ENCODE measurements around the gene MIAT.

DNA sequence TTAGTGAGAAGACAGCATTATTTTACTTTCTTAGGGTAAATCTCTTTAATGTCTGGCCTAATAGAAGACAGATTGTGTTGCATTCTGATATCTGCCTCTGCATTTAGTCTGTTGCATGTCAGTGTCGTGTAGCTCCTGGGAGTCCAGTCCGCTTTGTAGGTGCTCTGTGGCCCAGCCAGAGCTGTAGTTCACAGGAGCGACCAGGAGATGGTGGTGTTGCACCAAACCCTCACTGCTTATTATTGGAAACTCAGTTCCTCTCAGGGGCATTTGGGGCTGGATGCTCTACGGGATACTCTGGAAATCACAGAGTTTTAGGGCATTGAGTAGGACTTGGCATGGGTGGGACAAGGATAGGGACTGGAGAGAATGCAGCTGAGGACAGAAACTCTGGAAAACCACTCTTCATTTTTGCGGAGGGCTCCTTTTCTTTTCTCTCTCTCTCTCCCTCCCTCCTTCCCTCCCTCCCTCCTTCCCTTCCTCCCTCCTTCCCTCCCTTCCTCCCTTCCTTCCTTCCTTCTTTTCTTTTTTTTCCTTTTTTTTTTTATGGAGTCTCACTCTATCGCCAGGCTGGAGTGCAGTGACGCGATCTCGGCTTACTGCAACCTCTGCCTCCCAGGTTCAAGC is 21.7 kb downstream of the MIAT start:
- TF ChIP-seq, protein P1, sequence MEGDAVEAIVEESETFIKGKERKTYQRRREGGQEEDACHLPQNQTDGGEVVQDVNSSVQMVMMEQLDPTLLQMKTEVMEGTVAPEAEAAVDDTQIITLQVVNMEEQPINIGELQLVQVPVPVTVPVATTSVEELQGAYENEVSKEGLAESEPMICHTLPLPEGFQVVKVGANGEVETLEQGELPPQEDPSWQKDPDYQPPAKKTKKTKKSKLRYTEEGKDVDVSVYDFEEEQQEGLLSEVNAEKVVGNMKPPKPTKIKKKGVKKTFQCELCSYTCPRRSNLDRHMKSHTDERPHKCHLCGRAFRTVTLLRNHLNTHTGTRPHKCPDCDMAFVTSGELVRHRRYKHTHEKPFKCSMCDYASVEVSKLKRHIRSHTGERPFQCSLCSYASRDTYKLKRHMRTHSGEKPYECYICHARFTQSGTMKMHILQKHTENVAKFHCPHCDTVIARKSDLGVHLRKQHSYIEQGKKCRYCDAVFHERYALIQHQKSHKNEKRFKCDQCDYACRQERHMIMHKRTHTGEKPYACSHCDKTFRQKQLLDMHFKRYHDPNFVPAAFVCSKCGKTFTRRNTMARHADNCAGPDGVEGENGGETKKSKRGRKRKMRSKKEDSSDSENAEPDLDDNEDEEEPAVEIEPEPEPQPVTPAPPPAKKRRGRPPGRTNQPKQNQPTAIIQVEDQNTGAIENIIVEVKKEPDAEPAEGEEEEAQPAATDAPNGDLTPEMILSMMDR (IDR thresholded peaks at IDR 0.05; ENCODE audit: poor library complexity): peak; percentile 91
- TF ChIP-seq EZH2 (IDR thresholded peaks at IDR 0.05; ENCODE audit: borderline replicate concordance) (no peak), EZH2phosphoT487 (IDR thresholded peaks at IDR 0.05; ENCODE audit: low read depth, severe bottlenecking, unreplicated experiment) (no peak)
